GM13977 (cell line): ENCODE measurements around the gene EXOSC1.
A peak's percentile ranks its signal among the peaks of the same experiment; 100 is the strongest.
"Not testable (repeated sequence)": the region's sequence is repeated elsewhere in the genome, so short reads cannot be mapped to it uniquely, and the experiment has no call there.

Source experiments
- DNase-seq: peaks from one replicate; pipeline ENCODE4 v3.0.0; 2012; ENCODE audit warnings: low spot score
- CTCF ChIP-seq: IDR thresholded peaks from 2 replicates; pipeline ENCODE4 v1.5.1; 2012; ENCODE audit warnings: mild to moderate bottlenecking, control low read depth; ENCODE audit not compliant: insufficient read depth; ENCODE audit errors: extremely low read depth, missing control alignments
- in situ Hi-C: fragments of 300-500 bp; cut with MboI; formaldehyde crosslinking; loops from one replicate; pipeline ENCODE4 v1.12.0; 2022; ENCODE audit warnings: low sequenced_read_pairs, low pct_unique_long_range_greater_than_20kb, mixed read lengths, inconsistent platforms; ENCODE audit not compliant: unreplicated experiment

The EXOSC1 gene

GRCh38 chr10:97416565-97416964 lies 29.2 kb downstream of the EXOSC1 start:
- TF ChIP-seq CTCF = no peak
- no peak for DNase-seq
- in situ Hi-C loops = no loop called here

GRCh38 chr10:97412891-97413304 lies 32.9 kb downstream of the EXOSC1 start:
- no peak for TF ChIP-seq CTCF
- DNase-seq = no peak
- in situ Hi-C loops = no loop called here

- DNase-seq = no peak
- in situ Hi-C loops = no loop called here
- TF ChIP-seq CTCF = no peak
These were observed 34.4 kb downstream of the EXOSC1 start for GRCh38 chr10:97411406-97411805.

- no peak for TF ChIP-seq CTCF
- in situ Hi-C loops = no loop called here
These were observed 37.3 kb downstream of the EXOSC1 start for GRCh38 chr10:97408496-97408992.

GRCh38 chr10:97407952-97408248 lies 37.9 kb downstream of the EXOSC1 start:
- in situ Hi-C loops = no loop called here
- no peak for TF ChIP-seq CTCF
- DNase-seq = no peak

More at GRCh38 chr10:97408496-97408992, 37.3 kb downstream of the EXOSC1 start:
- no peak for DNase-seq

GRCh38 chr10:97407211-97407951 lies 38.4 kb downstream of the EXOSC1 start:
- peak; percentile 74 for DNase-seq
- in situ Hi-C loops = no loop called here
- TF ChIP-seq CTCF = peak; percentile 85

GRCh38 chr10:97406483-97406882 lies 39.3 kb downstream of the EXOSC1 start:
- DNase-seq, in situ Hi-C loops: not testable (repeated sequence)
